Stimulated activated CD8-positive, alpha-beta memory T cell treated with anti-CD3 and anti-CD28 coated beads, Interleukin-12 subunit alpha, Interleukin-12 subunit beta, amount 100 ng/mL, for 24 hours (primary cell): ENCODE results near the gene CSPG4.
"Not testable (repeated sequence)": the region's sequence is repeated elsewhere in the genome, so short reads cannot be mapped to it uniquely, and the experiment has no call there.

Experiments used
- DNase-seq: peaks from one replicate; pipeline ENCODE4 v3.0.0-alpha.2; 2020; ENCODE audit errors: extremely low read depth

Gene CSPG4

GRCh38 chr15:75648156-75649000 lies 64.3 kb downstream of the CSPG4 start:
- no peak for DNase-seq

- DNase-seq: peak; percentile 28
These were observed 65.1 kb downstream of the CSPG4 start, which contains the start of gene SNX33 for GRCh38 chr15:75647370-75648155. Gene SNX33 (plus strand): TSS chr15:75647912. CDS start chr15:75649103, 1,191 bp downstream.

GRCh38 chr15:75646944-75647364 lies 65.7 kb downstream of the CSPG4 start:
- no peak for DNase-seq

- DNase-seq: no peak
These were observed 66.3 kb downstream of the CSPG4 start for GRCh38 chr15:75646112-75646943.

GRCh38 chr15:75644376-75644775 lies 68.3 kb downstream of the CSPG4 start:
- no peak for DNase-seq

- no peak for DNase-seq
These were observed 71.0 kb downstream of the CSPG4 start for GRCh38 chr15:75641603-75642002.

DNA sequence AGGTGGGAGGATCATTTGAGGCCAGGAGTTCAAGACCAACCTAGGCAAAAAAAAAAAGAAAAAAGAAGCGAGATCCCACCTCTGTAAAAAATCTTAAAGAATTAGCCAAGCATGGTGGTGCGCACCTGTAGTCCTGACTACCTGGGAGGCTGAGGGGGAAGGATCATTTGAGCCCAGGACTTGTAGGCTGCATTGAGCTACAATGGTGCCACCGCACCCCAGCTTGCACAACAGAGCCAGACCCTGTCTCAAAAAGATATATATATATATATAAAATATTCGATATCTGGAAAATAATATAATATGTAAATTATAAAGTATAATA lies 71.5 kb downstream of the CSPG4 start:
- DNase-seq: no peak

DNA sequence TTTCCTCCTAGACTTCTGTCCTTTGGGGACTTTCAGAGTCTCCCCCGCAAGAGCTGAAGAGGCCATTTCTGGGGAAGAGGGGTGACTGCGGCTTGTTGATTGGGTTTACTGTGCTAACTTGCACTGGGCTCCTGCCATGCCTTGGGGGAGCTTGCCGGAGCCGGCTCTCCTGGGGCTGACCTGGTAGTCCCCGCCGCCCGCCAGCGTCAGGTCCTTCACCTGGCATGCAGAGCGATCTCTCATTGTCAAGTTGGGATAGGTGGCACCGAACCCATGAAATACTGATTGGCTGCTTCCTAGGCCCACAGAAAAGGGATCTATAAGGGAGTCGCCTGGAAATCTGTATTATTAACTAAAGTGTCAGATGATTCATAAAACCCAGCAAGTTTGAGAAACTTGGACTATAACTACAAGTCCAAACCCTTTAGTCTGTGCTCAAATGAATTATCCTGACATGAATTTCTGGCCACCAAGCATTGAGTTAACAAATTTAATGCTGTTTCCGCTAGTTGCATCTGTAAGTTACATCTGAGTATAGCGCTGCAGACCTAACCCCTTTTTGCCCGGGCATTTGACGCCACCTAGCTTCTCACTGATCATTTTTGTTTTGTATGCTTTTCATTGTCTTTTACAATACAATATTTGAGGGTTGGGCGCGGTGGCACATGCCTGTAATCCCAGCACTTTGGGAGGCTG lies 72.0 kb downstream of the CSPG4 start:
- no peak for DNase-seq

- peak; percentile 77 for DNase-seq
These were observed 72.8 kb downstream of the CSPG4 start, which contains the start of gene IMP3 for GRCh38 chr15:75639709-75640482. Gene IMP3 (minus strand): TSS chr15:75640224. CDS start chr15:75640168, 56 bp downstream.

DNA sequence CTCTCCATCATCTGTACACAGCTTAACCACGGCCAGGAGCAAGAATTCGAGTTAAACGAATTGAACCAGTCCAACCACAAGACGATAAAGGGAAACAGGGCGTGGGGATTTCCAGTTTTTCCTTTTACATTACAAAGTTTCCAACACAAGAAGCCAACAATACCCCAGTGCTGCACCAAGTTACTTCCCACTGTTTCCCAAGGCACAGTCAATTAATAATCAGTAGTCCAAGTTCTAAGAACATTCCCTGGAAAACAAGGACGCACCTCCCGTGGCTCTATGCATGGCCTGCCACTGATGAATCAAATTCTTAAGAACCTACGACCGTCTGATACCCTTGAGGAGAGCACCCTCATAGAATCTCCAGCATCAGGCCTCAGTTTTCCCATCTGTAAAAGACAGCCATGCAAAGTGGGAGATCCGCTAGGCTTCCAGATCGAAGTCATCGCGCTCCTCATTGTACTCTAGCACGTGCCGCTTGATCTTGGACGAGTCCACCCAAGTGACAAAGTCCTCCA lies 73.4 kb downstream of the CSPG4 start:
- no peak for DNase-seq

GRCh38 chr15:75637245-75638009 lies 75.2 kb downstream of the CSPG4 start:
- DNase-seq: no peak

DNA sequence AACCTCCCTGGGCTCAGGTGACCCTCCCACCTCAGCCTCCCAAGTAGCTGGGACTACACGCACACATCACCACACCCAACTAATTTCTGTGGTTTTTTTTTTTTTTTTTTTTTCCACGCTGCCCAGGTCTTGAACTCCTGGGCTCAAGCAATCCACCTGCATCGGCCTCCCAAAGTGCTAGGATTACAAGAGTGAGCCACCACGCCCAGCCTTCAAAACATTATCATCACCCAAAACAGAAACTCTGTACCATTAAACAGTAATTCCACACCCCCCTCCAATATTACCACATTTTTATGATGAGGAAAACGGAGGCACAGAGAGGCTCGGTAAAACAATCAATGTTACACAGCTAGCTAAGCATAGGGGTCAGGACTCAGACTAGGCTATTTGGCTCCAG lies 76.6 kb downstream of the CSPG4 start:
- no peak for DNase-seq

GRCh38 chr15:75633922-75634321 lies 78.7 kb downstream of the CSPG4 start:
- DNase-seq: not testable (repeated sequence)

GRCh38 chr15:75631935-75632334 lies 80.7 kb downstream of the CSPG4 start:
- no peak for DNase-seq

DNA sequence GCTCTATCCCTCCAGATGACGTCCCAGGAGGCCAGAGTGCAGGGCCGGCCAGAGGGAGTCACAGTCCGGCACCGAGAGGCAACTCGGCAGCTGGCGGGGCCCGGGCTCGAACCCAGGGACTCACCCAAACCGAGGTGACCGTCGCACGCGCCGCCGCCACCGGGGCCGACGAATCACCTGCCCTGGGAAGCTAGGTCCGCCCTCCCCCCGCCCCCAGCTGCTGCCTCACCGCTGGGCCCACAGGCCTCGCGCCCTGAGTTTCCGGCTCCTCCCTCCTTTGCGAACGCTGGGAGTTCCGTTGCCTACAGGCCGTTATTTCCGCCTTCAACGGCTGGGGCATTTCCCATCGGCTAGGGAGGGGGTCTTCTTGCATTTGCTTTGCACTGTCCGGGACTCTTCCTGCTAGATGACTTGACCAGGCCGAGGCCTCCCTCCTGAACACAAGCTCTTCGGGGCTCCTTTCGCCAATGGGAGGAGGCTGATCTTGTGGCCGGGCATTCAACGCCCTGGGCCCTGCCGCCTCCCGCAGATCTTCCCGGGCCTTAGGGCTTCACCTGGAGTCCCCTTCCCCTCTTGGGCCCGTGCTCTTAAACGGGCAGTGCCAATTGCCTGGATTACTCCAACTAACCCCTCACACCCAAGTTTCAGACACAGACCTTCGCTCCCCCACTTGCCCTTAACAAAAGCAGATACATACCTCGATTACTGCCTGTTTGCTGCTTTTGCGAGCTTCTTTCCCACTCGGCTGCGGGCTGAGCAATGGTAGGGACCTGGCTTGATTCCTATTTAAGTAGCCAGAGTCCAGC lies 86.9 kb downstream of the CSPG4 start, which contains the start of gene SNUPN:
Gene SNUPN (minus strand): TSS at position 184 of the 806 bp plus-strand sequence. CDS start 4,674 bp downstream, outside the sequence.
- DNase-seq: peak; percentile 90
